ENCODE data around the gene NOPCHAP1. TPM values are rescaled to one million over a fixed set of nuclear protein-coding genes. Genes with fewer than 3 reads are reported as not detected.
A peak's percentile ranks its signal among the peaks of the same experiment; 100 is the strongest.

NOPCHAP1 gene
- total RNA-seq, 1 experiment from 2014 or later, result 25.6 TPM

GRCh38 chr12:104955703-104956102 is 30.4 kb upstream of the NOPCHAP1 start (continued):
- TF ChIP-seq ZNF274 (IDR thresholded peaks at IDR 0.05; ENCODE audit: low read depth, low read length), result no peak
- no peak for TF ChIP-seq TCF7L2 (IDR thresholded peaks at IDR 0.05; ENCODE audit: borderline replicate concordance, extremely low read depth, insufficient read depth, insufficient read length)
- TF ChIP-seq SP1 (IDR thresholded peaks at IDR 0.05; ENCODE audit: low read depth), result no peak

GRCh38 chr12:104956870-104957718 is 29.0 kb upstream of the NOPCHAP1 start:
- Histone ChIP-seq H3K9me2 (ENCODE audit: insufficient read depth) (no peaks in the 10 kb centered on the region), H3K9me3 (ENCODE audit: control insufficient read depth in 1 of 2, insufficient read depth in 1 of 2, low read depth in 1 of 2, low read length in 2 of 2) (no peaks in the 10 kb centered on the region), H3K9ac (ENCODE audit: low read length) (peak overlapping the region; percentile 66), H3K27ac (ENCODE audit: low read depth, low read length) (peak overlapping the region; percentile 79; the same call in 1 of the 2 replicates), H3K27me3 (ENCODE audit: insufficient read depth, low read length) (no peaks in the 10 kb centered on the region), H3K4me1 (ENCODE audit: control insufficient read depth in 1 of 2, insufficient read depth in 2 of 2, low read length in 2 of 2) (peaks cover 30 to 53% of the 10 kb centered on the region in 2 experiments), H4K20me1 (ENCODE audit: insufficient read depth) (no peaks in the 10 kb centered on the region), H2AFZ (ENCODE audit: low read depth, low read length, poor library complexity, severe bottlenecking) (peak overlapping the region; percentile 58), H3K4me3 (replicated peaks in 1 of 2; ENCODE audit: low read depth in 1 of 2, low read length in 2 of 2) (peak overlapping the region; percentile 73 to 74), H3K4me2 (ENCODE audit: low read length) (peak overlapping the region; percentile 93), H3K79me2 (ENCODE audit: insufficient read depth, low read length) (no peaks in the 10 kb centered on the region), H3K36me3 (ENCODE audit: control insufficient read depth in 1 of 2, insufficient read depth in 2 of 2, low read length in 2 of 2) (no peaks in the 10 kb centered on the region)
- TSS peak; percentile 47 for BruUV-seq (replicated peaks)
- DNase-seq (ENCODE audit: low read depth, low spot score) (no peak), ATAC-seq (no peak)
- ChIA-PET CTCF (no interaction called here), POLR2A (no interaction called here), RAD21 (ENCODE audit: low non-redundant PET in 1 of 2, low total read pairs in 2 of 2, uncharacterized antibody in 2 of 2, unreplicated experiment in 2 of 2) (no interaction called here)
- intact Hi-C loops (cut with micrococcal nuclease), result no loop called here
- TF ChIP-seq YY1 (IDR thresholded peaks at IDR 0.05; ENCODE audit: extremely low read depth, insufficient replicate concordance, low read depth, low read length) (no peak), JUND (IDR thresholded peaks at IDR 0.05) (no peak), ZBTB33 (IDR thresholded peaks at IDR 0.05; ENCODE audit: extremely low read depth, insufficient replicate concordance, low read length) (no peak), SIN3A (IDR thresholded peaks at IDR 0.05; ENCODE audit: low read depth) (no peak), CTCF (IDR thresholded peaks at IDR 0.05 in 2 of 3, conservative IDR thresholded peaks at IDR 0.05 in 1 of 3; ENCODE audit: borderline replicate concordance in 1 of 3, insufficient read depth in 1 of 3, low read depth in 2 of 3, low read length in 2 of 3) (no peak), MAX (IDR thresholded peaks at IDR 0.05) (no peak), SRF (IDR thresholded peaks at IDR 0.05; ENCODE audit: low read depth) (no peak), EZH2 (IDR thresholded peaks at IDR 0.05) (no peak), CBX3 (IDR thresholded peaks at IDR 0.05; ENCODE audit: low read depth) (no peak), ATF3 (IDR thresholded peaks at IDR 0.05) (no peak), FOSL1 (IDR thresholded peaks at IDR 0.05; ENCODE audit: low read depth) (no peak), ELF1 (IDR thresholded peaks at IDR 0.05; ENCODE audit: borderline replicate concordance, low read depth) (no peak), EGR1 (IDR thresholded peaks at IDR 0.05; ENCODE audit: low read depth) (no peak), TCF7L2 (IDR thresholded peaks at IDR 0.05; ENCODE audit: borderline replicate concordance, extremely low read depth, insufficient read depth, insufficient read length) (no peak)
